SW480 (cell line): Measurements from ENCODE around the gene LTC4S.
A peak's percentile ranks its signal among the peaks of the same experiment; 100 is the strongest.

Experiments
- DNase-seq: peaks from one replicate; pipeline ENCODE4 v3.0.0-alpha.2; 2016; ENCODE audit warnings: low spot score

LTC4S gene

GRCh38 chr5:179795863-179796833 is 2.4 kb downstream of the LTC4S start:
- DNase-seq, result peak; percentile 92

- DNase-seq, result no peak
Measured at GRCh38 chr5:179796877-179797608, 3.3 kb downstream of the LTC4S start.

- no peak for DNase-seq
Measured at GRCh38 chr5:179797741-179798140, 4.0 kb downstream of the LTC4S start.

GRCh38 chr5:179798144-179798770 is 4.5 kb downstream of the LTC4S start:
- no peak for DNase-seq

GRCh38 chr5:179798771-179799643 is 5.2 kb downstream of the LTC4S start:
- DNase-seq, result no peak

- no peak for DNase-seq
Measured at GRCh38 chr5:179799644-179799973, 5.8 kb downstream of the LTC4S start.

GRCh38 chr5:179800071-179800695 is 6.4 kb downstream of the LTC4S start:
- no peak for DNase-seq

GRCh38 chr5:179800696-179801201 is 7.0 kb downstream of the LTC4S start:
- no peak for DNase-seq

- no peak for DNase-seq
Measured at GRCh38 chr5:179801304-179802206, 7.8 kb downstream of the LTC4S start.

GRCh38 chr5:179802207-179802883 is 8.6 kb downstream of the LTC4S start:
- DNase-seq, result no peak

GRCh38 chr5:179802950-179803562 is 9.3 kb downstream of the LTC4S start:
- DNase-seq, result peak; percentile 27

- DNase-seq, result peak; percentile 20
Measured at GRCh38 chr5:179803651-179804554, 10.1 kb downstream of the LTC4S start.

GRCh38 chr5:179804555-179804947 is 10.8 kb downstream of the LTC4S start:
- no peak for DNase-seq

GRCh38 chr5:179805070-179805528 is 11.3 kb downstream of the LTC4S start:
- DNase-seq, result peak; percentile 41

GRCh38 chr5:179805529-179806249 is 11.9 kb downstream of the LTC4S start:
- peak; percentile 32 for DNase-seq

- DNase-seq, result peak; percentile 84
Measured at GRCh38 chr5:179806250-179807048, 12.7 kb downstream of the LTC4S start, which contains the start of gene MGAT4B. TSS of gene MGAT4B (minus strand) at chr5:179806866. CDS start at chr5:179806583, 283 bp downstream.
